WI38 (cell line): ENCODE results near the gene SNAI3.
"Not testable (repeated sequence)": the region's sequence is repeated elsewhere in the genome, so short reads cannot be mapped to it uniquely, and the experiment has no call there.

Source experiments
- H3K4me3 ChIP-seq: 2 replicates; pipeline ENCODE4 v1.5.1; 2011; ENCODE audit warnings: low read depth, mild to moderate bottlenecking, control low read depth, low read length
- CTCF ChIP-seq: IDR thresholded peaks from 2 replicates; pipeline ENCODE4 v1.5.1; 2012; ENCODE audit warnings: low read depth, mild to moderate bottlenecking, control low read depth, low read length

SNAI3 gene

GRCh38 chr16:88672776-88673175, 13.5 kb downstream of the SNAI3 start:
- no peak for TF ChIP-seq CTCF
- H3K4me3 ChIP-seq, result no peak overlapping the region

- TF ChIP-seq CTCF, result no peak
- no peak overlapping the region for H3K4me3 ChIP-seq
These were observed 14.5 kb downstream of the SNAI3 start for GRCh38 chr16:88671806-88672205.

- TF ChIP-seq CTCF, result no peak
- H3K4me3 ChIP-seq, result no peak overlapping the region
These were observed 16.3 kb downstream of the SNAI3 start for GRCh38 chr16:88669980-88670379.

GRCh38 chr16:88669493-88669892, 16.8 kb downstream of the SNAI3 start:
- not testable (repeated sequence) for H3K4me3 ChIP-seq

GRCh38 chr16:88667461-88667860, 18.8 kb downstream of the SNAI3 start:
- no peak for TF ChIP-seq CTCF

GRCh38 chr16:88665570-88665969, 20.7 kb downstream of the SNAI3 start:
- H3K4me3 ChIP-seq, result no peak overlapping the region
- no peak for TF ChIP-seq CTCF

More at GRCh38 chr16:88667461-88667860, 18.8 kb downstream of the SNAI3 start:
- no peak overlapping the region for H3K4me3 ChIP-seq

- no peak overlapping the region for H3K4me3 ChIP-seq
- no peak for TF ChIP-seq CTCF
These were observed 21.2 kb downstream of the SNAI3 start for GRCh38 chr16:88665148-88665547.

- peak within 1 kb of the TSS; percentile 89 for H3K4me3 ChIP-seq
- TF ChIP-seq CTCF, result no peak
These were observed 23.3 kb downstream of the SNAI3 start, which contains the start of gene MVD for GRCh38 chr16:88662843-88663606. TSS of gene MVD (minus strand) at chr16:88663091. CDS start at chr16:88663080, 11 bp downstream.
